OCI-LY7 (cell line): ENCODE measurements around the gene PODNL1. TPM values are rescaled to one million over a fixed set of nuclear protein-coding genes. Genes with fewer than 3 reads are reported as not detected.

ENCODE experiments used
- BruUV-seq: library from RNA; stranded (reverse); fragments of 400-500 nt; replicated peaks from 2 replicates; lab custom pipeline; 2021; lab: Mats Ljungman, UMichigan
- CTCF ChIA-PET: fragments of 300-600 bp; sonication (Branson Sonifier 250); formaldehyde crosslinking; loops from one replicate; lab custom pipeline; 2022; ENCODE audit warnings: antibody characterized with exemption; ENCODE audit not compliant: unreplicated experiment; lab: Charles Lee
- POLR2A ChIA-PET: fragments of 300-600 bp; sonication (Branson Sonifier 250); formaldehyde crosslinking; loops from one replicate; lab custom pipeline; 2022; ENCODE audit warnings: antibody characterized with exemption; lab: Charles Lee
- DNase-seq: peaks from one replicate; pipeline ENCODE4 v3.0.0-alpha.2; 2015; ENCODE audit warnings: low spot score
- H2AFZ ChIP-seq: fragments of 200-600 bp; sonication (generic), shearing (Covaris generic); 2 replicates; pipeline ENCODE4 v1.6.1; 2014; ENCODE audit warnings: mild to moderate bottlenecking, antibody characterized with exemption, low read length, moderate library complexity
- H3K27ac ChIP-seq: fragments of 200-600 bp; sonication (generic); 2 replicates; pipeline ENCODE4 v1.5.1; 2014; ENCODE audit warnings: mixed run types, low read depth, mild to moderate bottlenecking, moderate library complexity, low read length, inconsistent platforms; ENCODE audit not compliant: poor library complexity, severe bottlenecking
- H3K36me3 ChIP-seq: fragments of 200-600 bp; sonication (generic); 2 replicates; pipeline ENCODE4 v1.6.1; 2014; ENCODE audit warnings: mild to moderate bottlenecking, antibody characterized with exemption, low read length, moderate library complexity, mixed read lengths; ENCODE audit not compliant: insufficient read depth
- H3K4me1 ChIP-seq: fragments of 200-600 bp; sonication (generic); 2 replicates; pipeline ENCODE4 v1.5.1; 2014; ENCODE audit warnings: mild to moderate bottlenecking, low read length; ENCODE audit not compliant: insufficient read depth, poor library complexity, severe bottlenecking
- H3K4me2 ChIP-seq: fragments of 200-600 bp; sonication (generic); 2 replicates; pipeline ENCODE4 v1.6.1; 2014; ENCODE audit warnings: mild to moderate bottlenecking, low read length
- H3K4me3 ChIP-seq: fragments of 200-600 bp; sonication (generic); 2 replicates; pipeline ENCODE4 v1.5.1; 2014; ENCODE audit warnings: mild to moderate bottlenecking, low read depth, low read length; ENCODE audit not compliant: poor library complexity, severe bottlenecking
- H3K79me2 ChIP-seq: fragments of 200-600 bp; sonication (generic); 2 replicates; pipeline ENCODE4 v1.6.1; 2016; ENCODE audit warnings: low read depth, mild to moderate bottlenecking, low read length, moderate library complexity, mixed read lengths; ENCODE audit not compliant: insufficient read depth
- H3K9me2 ChIP-seq: fragments of 200-600 bp; sonication (generic); 2 replicates; pipeline ENCODE4 v1.6.1; 2016; ENCODE audit warnings: mild to moderate bottlenecking, low read length, mixed read lengths; ENCODE audit not compliant: insufficient read depth
- H3K9me3 ChIP-seq: fragments of 200-600 bp; sonication (generic); 2 replicates; pipeline ENCODE4 v1.6.1; 2014; ENCODE audit warnings: mild to moderate bottlenecking, mixed run types, low read length, mixed read lengths
- H4K20me1 ChIP-seq: fragments of 200-600 bp; sonication (generic); 2 replicates; pipeline ENCODE4 v1.6.1; 2014; ENCODE audit warnings: mild to moderate bottlenecking, antibody characterized with exemption, low read length, moderate library complexity, mixed read lengths; ENCODE audit not compliant: insufficient read depth
- EZH2phosphoT487 ChIP-seq: fragments of 200-600 bp; sonication (generic); IDR thresholded peaks from 2 replicates; pipeline ENCODE4 v1.6.1; 2018; ENCODE audit warnings: low read depth, borderline replicate concordance, mild to moderate bottlenecking, mixed run types, antibody characterized with exemption, low read length, moderate library complexity, mixed read lengths
- intact Hi-C: fragments of 100-400 bp; cut with micrococcal nuclease; formaldehyde crosslinking; loops from one replicate; pipeline ENCODE4 v1.10.0; 2022; ENCODE audit not compliant: unreplicated experiment
- total RNA-seq, 2 experiments: library from RNA; depleted of rRNA in 1 of 2; stranded (reverse); fragments of >200 nt in 1 of 2; shearing (Covaris generic) in 1 of 2; gene quantifications; 2 replicates each; pipeline ENCODE4 v1.2.3, GENCODE V29; 2014 to 2022
- TF ChIP-seq, protein P1 (sequence below): fragments of 200-600 bp; sonication (generic); conservative IDR thresholded peaks from 2 replicates; pipeline ENCODE4 v1.5.1; 2014; ENCODE audit warnings: mild to moderate bottlenecking, antibody characterized with exemption, low read length, moderate library complexity, mixed read lengths

PODNL1 gene
- total RNA-seq, 2 experiments from 2014 or later: 0.16 TPM; not detected in 1

DNA sequence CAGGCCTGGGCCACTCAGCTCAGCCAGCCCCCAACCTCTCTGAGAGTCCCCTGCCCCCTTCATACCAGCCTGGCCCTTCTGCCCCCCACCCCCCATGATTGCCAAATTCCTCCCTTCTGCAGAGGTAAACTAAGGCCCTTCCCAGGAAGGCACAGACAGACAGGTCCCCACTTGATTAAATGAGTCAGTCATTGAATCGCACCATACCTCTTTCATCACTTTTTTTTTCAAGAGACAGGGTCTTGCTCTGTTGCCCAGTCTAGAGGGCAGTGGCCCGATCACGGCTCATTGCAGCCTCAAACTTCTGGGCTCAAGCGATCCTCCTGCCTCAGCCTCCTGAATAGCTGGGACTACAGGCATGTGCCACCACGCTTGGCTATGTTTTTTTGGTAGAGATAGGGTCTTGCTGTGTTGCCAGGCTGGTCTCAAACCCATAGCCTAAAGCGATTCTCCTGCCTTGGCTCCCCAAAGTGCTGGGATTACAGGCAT is 6.0 kb downstream of the PODNL1 start:
- no peak for DNase-seq
- Histone ChIP-seq H3K79me2 (no peaks in the 10 kb centered on the region), H3K9me2 (no peaks in the 10 kb centered on the region), H4K20me1 (no peaks in the 10 kb centered on the region), H3K4me1 (no peaks in the 10 kb centered on the region), H3K36me3 (peaks cover 9% of the 10 kb centered on the region; the same call in 1 of the 2 replicates), H3K4me2 (no peak overlapping the region), H3K4me3 (no peak overlapping the region), H2AFZ (no peak overlapping the region), H3K27ac (no peak overlapping the region), H3K9me3 (no peaks in the 10 kb centered on the region)
- BruUV-seq: no TSS peak
- ChIA-PET CTCF (no interaction called here), POLR2A (no interaction called here)
- no peak for TF ChIP-seq EZH2phosphoT487
- TF ChIP-seq, protein P1, sequence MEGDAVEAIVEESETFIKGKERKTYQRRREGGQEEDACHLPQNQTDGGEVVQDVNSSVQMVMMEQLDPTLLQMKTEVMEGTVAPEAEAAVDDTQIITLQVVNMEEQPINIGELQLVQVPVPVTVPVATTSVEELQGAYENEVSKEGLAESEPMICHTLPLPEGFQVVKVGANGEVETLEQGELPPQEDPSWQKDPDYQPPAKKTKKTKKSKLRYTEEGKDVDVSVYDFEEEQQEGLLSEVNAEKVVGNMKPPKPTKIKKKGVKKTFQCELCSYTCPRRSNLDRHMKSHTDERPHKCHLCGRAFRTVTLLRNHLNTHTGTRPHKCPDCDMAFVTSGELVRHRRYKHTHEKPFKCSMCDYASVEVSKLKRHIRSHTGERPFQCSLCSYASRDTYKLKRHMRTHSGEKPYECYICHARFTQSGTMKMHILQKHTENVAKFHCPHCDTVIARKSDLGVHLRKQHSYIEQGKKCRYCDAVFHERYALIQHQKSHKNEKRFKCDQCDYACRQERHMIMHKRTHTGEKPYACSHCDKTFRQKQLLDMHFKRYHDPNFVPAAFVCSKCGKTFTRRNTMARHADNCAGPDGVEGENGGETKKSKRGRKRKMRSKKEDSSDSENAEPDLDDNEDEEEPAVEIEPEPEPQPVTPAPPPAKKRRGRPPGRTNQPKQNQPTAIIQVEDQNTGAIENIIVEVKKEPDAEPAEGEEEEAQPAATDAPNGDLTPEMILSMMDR: no peak
- intact Hi-C loops: no loop called here

- CTCF ChIA-PET: no interaction called here
Observed at GRCh38 chr19:13931391-13932148, 6.6 kb downstream of the PODNL1 start.

More at GRCh38 chr19:13931391-13932148, 6.6 kb downstream of the PODNL1 start:
- POLR2A ChIA-PET: interaction anchor here (0.6 kb wide), 1 partner anchor 142 kb away, joined by 3 read pairs; no protein-coding TSS in a partner anchor
- DNase-seq: no peak
- Histone ChIP-seq H3K4me3 (no peak overlapping the region), H3K79me2 (no peaks in the 10 kb centered on the region), H2AFZ (no peak overlapping the region), H3K9me2 (no peaks in the 10 kb centered on the region), H4K20me1 (no peaks in the 10 kb centered on the region), H3K36me3 (peaks cover 14% of the 10 kb centered on the region; the same call in 1 of the 2 replicates), H3K9me3 (no peaks in the 10 kb centered on the region), H3K4me2 (no peak overlapping the region), H3K4me1 (no peaks in the 10 kb centered on the region), H3K27ac (no peak overlapping the region)
- intact Hi-C loops: no loop called here
- TF ChIP-seq, protein P1: no peak
- TF ChIP-seq EZH2phosphoT487: no peak
- BruUV-seq: no TSS peak
